ENCODE results near the gene ATP1B1. TPM values are rescaled to one million over a fixed set of nuclear protein-coding genes. Genes with fewer than 3 reads are reported as not detected.

The ATP1B1 gene
- total and polyA plus RNA-seq, 2 of the 13 experiments (the other 11 are each of a cell fraction or from before 2014, with no cell fraction given) = 134 to 135 TPM

DNA sequence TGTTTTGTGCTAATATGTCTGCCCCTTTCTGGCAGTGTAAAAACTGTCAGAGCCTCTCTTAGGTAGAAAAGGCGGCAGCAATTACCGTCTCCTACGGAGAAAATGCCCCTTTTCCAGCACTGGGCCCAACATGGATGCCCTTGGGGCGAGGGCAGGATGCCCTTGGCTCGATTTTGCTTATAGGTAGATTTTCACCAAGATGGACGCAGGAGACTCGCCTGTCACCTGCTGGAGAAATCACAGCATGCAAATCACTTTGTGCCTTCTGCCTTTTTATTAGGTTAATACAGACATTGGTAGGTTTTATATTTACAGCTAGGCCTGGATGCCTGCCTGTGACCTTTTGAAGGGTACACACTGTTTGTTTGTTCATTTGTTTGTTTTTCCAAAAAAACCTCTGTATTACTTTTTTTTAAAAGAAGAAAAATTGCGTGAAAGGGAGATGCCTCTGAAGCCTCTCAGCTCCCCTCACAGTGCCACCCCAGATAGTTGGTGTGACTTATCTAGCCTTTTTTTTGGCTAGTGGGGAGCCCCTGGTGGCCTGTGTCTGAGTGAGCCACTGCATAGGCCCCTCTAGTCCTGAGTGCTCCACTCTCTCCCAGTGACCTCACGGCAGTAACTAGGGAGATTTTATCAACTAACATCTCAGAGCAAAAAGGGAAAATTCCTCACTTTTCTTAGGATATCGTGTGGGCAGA lies 2.5 kb downstream of the ATP1B1 start (continued):
- no peak for TF ChIP-seq ASH2L (IDR thresholded peaks at IDR 0.05; ENCODE audit: insufficient read length, low read depth, low read length)
- TF ChIP-seq KDM6A (CRISPR knock-in tag; IDR thresholded peaks at IDR 0.05; ENCODE audit: low read depth) = no peak
- no peak for TF ChIP-seq RFX3 (CRISPR knock-in tag; IDR thresholded peaks at IDR 0.05)
- TF ChIP-seq ZNF251 (CRISPR knock-in tag; IDR thresholded peaks at IDR 0.05) = no peak
- TF ChIP-seq GTF3A (CRISPR knock-in tag; conservative IDR thresholded peaks at IDR 0.05) = no peak
- TF ChIP-seq ZNF749 (CRISPR knock-in tag; IDR thresholded peaks at IDR 0.05; ENCODE audit: borderline replicate concordance) = no peak
- TF ChIP-seq MLLT10 (CRISPR knock-in tag; IDR thresholded peaks at IDR 0.05) = 0 out of 2 replicates have a peak, but pooled peaks have one; percentile 13
- TF ChIP-seq, protein P1, sequence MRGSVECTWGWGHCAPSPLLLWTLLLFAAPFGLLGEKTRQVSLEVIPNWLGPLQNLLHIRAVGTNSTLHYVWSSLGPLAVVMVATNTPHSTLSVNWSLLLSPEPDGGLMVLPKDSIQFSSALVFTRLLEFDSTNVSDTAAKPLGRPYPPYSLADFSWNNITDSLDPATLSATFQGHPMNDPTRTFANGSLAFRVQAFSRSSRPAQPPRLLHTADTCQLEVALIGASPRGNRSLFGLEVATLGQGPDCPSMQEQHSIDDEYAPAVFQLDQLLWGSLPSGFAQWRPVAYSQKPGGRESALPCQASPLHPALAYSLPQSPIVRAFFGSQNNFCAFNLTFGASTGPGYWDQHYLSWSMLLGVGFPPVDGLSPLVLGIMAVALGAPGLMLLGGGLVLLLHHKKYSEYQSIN (CRISPR knock-in tag; IDR thresholded peaks at IDR 0.05; ENCODE audit: borderline replicate concordance) = no peak
- TF ChIP-seq, protein P2, sequence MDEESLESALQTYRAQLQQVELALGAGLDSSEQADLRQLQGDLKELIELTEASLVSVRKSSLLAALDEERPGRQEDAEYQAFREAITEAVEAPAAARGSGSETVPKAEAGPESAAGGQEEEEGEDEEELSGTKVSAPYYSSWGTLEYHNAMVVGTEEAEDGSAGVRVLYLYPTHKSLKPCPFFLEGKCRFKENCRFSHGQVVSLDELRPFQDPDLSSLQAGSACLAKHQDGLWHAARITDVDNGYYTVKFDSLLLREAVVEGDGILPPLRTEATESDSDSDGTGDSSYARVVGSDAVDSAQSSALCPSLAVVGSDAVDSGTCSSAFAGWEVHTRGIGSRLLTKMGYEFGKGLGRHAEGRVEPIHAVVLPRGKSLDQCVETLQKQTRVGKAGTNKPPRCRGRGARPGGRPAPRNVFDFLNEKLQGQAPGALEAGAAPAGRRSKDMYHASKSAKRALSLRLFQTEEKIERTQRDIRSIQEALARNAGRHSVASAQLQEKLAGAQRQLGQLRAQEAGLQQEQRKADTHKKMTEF (CRISPR knock-in tag; IDR thresholded peaks at IDR 0.05) = no peak
- no peak for TF ChIP-seq ZNF557 (CRISPR knock-in tag; IDR thresholded peaks at IDR 0.05)
- no peak for TF ChIP-seq MAFK (conservative IDR thresholded peaks at IDR 0.05 in 1 of 2, IDR thresholded peaks at IDR 0.05 in 1 of 2; ENCODE audit: low read length in 2 of 2)
- peak; percentile 60 for TF ChIP-seq YY1 (IDR thresholded peaks at IDR 0.05; ENCODE audit: insufficient read depth, insufficient replicate concordance, low read depth, low read length)
- TF ChIP-seq ZFX (CRISPR knock-in tag; IDR thresholded peaks at IDR 0.05; ENCODE audit: low read depth) = peak; percentile 50
- no peak for TF ChIP-seq ZNF224 (CRISPR knock-in tag; IDR thresholded peaks at IDR 0.05)
- 0 out of 2 replicates have a peak, but pooled peaks have one; percentile 35 for TF ChIP-seq BRCA1 (CRISPR knock-in tag; IDR thresholded peaks at IDR 0.05)
- no peak for TF ChIP-seq ZNF292 (CRISPR knock-in tag; IDR thresholded peaks at IDR 0.05; ENCODE audit: borderline replicate concordance, low read depth)
- no peak for TF ChIP-seq HNRNPL (IDR thresholded peaks at IDR 0.05; ENCODE audit: low read depth, low read length)
- TF ChIP-seq ZNF101 (CRISPR knock-in tag; IDR thresholded peaks at IDR 0.05; ENCODE audit: borderline replicate concordance, low read depth) = no peak
- TF ChIP-seq, protein P3, sequence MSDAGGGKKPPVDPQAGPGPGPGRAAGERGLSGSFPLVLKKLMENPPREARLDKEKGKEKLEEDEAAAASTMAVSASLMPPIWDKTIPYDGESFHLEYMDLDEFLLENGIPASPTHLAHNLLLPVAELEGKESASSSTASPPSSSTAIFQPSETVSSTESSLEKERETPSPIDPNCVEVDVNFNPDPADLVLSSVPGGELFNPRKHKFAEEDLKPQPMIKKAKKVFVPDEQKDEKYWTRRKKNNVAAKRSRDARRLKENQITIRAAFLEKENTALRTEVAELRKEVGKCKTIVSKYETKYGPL (CRISPR knock-in tag; IDR thresholded peaks at IDR 0.05) = no peak
- TF ChIP-seq PPARG (CRISPR knock-in tag; conservative IDR thresholded peaks at IDR 0.05) = no peak
- no peak for TF ChIP-seq HMG20B (CRISPR knock-in tag; conservative IDR thresholded peaks at IDR 0.05)
- no peak for TF ChIP-seq RBM39 (IDR thresholded peaks at IDR 0.05; ENCODE audit: low read depth, low read length, poor library complexity, severe bottlenecking)
- 0 out of 2 replicates have a peak, but pooled peaks have one; percentile 41 for TF ChIP-seq ZNF44 (CRISPR knock-in tag; IDR thresholded peaks at IDR 0.05)
- 0 out of 2 replicates have a peak, but pooled peaks have one; percentile 9 for TF ChIP-seq ARID2 (CRISPR knock-in tag; IDR thresholded peaks at IDR 0.05; ENCODE audit: borderline replicate concordance)
- TF ChIP-seq LCORL (IDR thresholded peaks at IDR 0.05) = no peak
- TF ChIP-seq LCORL (CRISPR knock-in tag; IDR thresholded peaks at IDR 0.05) = no peak
- no peak for TF ChIP-seq EHMT2 (IDR thresholded peaks at IDR 0.05; ENCODE audit: borderline replicate concordance, low read depth, low read length)
- TF ChIP-seq SP4 (CRISPR knock-in tag; IDR thresholded peaks at IDR 0.05) = no peak
- no peak for TF ChIP-seq ZFP90 (CRISPR knock-in tag; IDR thresholded peaks at IDR 0.05; ENCODE audit: borderline replicate concordance)
